Loucy (cell line): ENCODE measurements around the gene NFATC1.

Source experiments
- CTCF ChIP-seq: fragments of 200-600 bp; sonication (generic); conservative IDR thresholded peaks from 2 replicates; pipeline ENCODE4 v1.5.1; 2014; ENCODE audit warnings: mild to moderate bottlenecking, antibody characterized with exemption, low read length
- EZH2phosphoT487 ChIP-seq: fragments of 200-600 bp; IDR thresholded peaks from 2 replicates; pipeline ENCODE4 v1.6.1; 2018; ENCODE audit warnings: antibody characterized with exemption, mild to moderate bottlenecking, moderate library complexity, borderline replicate concordance

GRCh38 chr18:79452991-79453645 is 57.4 kb downstream of the NFATC1 start:
- no peak for TF ChIP-seq CTCF
- TF ChIP-seq EZH2phosphoT487: no peak
